HCT116 (cell line): ENCODE measurements around the gene NTS. TPM values are rescaled to one million over a fixed set of nuclear protein-coding genes. Genes with fewer than 3 reads are reported as not detected.

Experiments
- ATAC-seq: fragments of 200-7000 bp; cut with Tn5 transposase; 2 replicates; pipeline ENCODE4 v1.9.1; 2020; ENCODE audit warnings: mild to moderate bottlenecking, moderate library complexity
- BruUV-seq: library from RNA; stranded (reverse); fragments of 400-500 nt; replicated peaks from 2 replicates; lab custom pipeline; 2021; lab: Mats Ljungman, UMichigan
- CTCF ChIA-PET: fragments of 300-600 bp; sonication (Branson Sonifier 250); formaldehyde crosslinking; loops from one replicate; lab custom pipeline; 2021; ENCODE audit warnings: antibody characterized with exemption; lab: Charles Lee
- POLR2A ChIA-PET: fragments of 300-600, 350-600 bp; sonication (Branson Sonifier 250); formaldehyde crosslinking; loops from one replicate; lab custom pipeline; 2021; ENCODE audit warnings: antibody characterized with exemption; lab: Charles Lee
- RAD21 ChIA-PET, 2 experiments: fragments of 300-600 bp; sonication (Branson Sonifier 250); formaldehyde crosslinking; loops; one replicate each; lab custom pipeline; 2023; ENCODE audit warnings: low total read pairs in 2 of 2; ENCODE audit not compliant: uncharacterized antibody in 2 of 2, unreplicated experiment in 2 of 2, low non-redundant PET in 1 of 2; lab: Charles Lee
- DNase-seq: peaks from one replicate; pipeline ENCODE4 v3.0.0-alpha.2; 2010; ENCODE audit warnings: low read depth, low spot score
- H2AFZ ChIP-seq: fragments of 200-600 bp; shearing (Covaris generic), sonication (generic); 2 replicates; pipeline ENCODE4 v1.6.1; 2017; ENCODE audit warnings: low read depth, mixed run types, mixed read lengths, antibody characterized with exemption, low read length; ENCODE audit not compliant: poor library complexity, severe bottlenecking
- H3K27ac ChIP-seq: 2 replicates; pipeline ENCODE4 v1.5.1; 2012; ENCODE audit warnings: low read depth, low read length
- H3K27me3 ChIP-seq: fragments of 200-600 bp; sonication (generic); 2 replicates; pipeline ENCODE4 v1.6.1; 2016; ENCODE audit warnings: mixed run types, low read length, mixed read lengths; ENCODE audit not compliant: insufficient read depth
- H3K36me3 ChIP-seq, 2 experiments: fragments of 200-500 bp in 1 of 2; fragments of 200-600 bp in 1 of 2; sonication (Bioruptor generic) in 1 of 2; sonication (generic) in 1 of 2; 2 replicates each; pipeline versions ENCODE4 v1.5.1 to v1.6.1; 2014 to 2016; ENCODE audit warnings: low read length in 2 of 2, inconsistent platforms in 1 of 2, mixed read lengths in 1 of 2, mixed run types in 1 of 2; ENCODE audit not compliant: insufficient read depth in 2 of 2, control insufficient read depth in 1 of 2
- H3K4me1 ChIP-seq, 2 experiments: fragments of 200-600 bp in 1 of 2; sonication (generic) in 1 of 2; 2 replicates each; pipeline versions ENCODE4 v1.5.1 to v1.6.1; 2012 to 2017; ENCODE audit warnings: low read length in 2 of 2, inconsistent platforms in 1 of 2, mild to moderate bottlenecking in 1 of 2, mixed read lengths in 1 of 2, mixed run types in 1 of 2, moderate library complexity in 1 of 2; ENCODE audit not compliant: insufficient read depth in 2 of 2, control insufficient read depth in 1 of 2
- H3K4me2 ChIP-seq: fragments of 200-600 bp; sonication (generic); 2 replicates; pipeline ENCODE4 v1.6.1; 2017; ENCODE audit warnings: mixed run types, low read length, mixed read lengths
- H3K4me3 ChIP-seq, 2 experiments: fragments of 200-600 bp in 1 of 2; sonication (generic) in 1 of 2; replicated peaks in 1 of 2; 2 replicates each; pipeline ENCODE4 v1.5.1; 2011 to 2016; ENCODE audit warnings: low read length in 2 of 2, control low read depth in 1 of 2, low read depth in 1 of 2, mild to moderate bottlenecking in 1 of 2, mixed read lengths in 1 of 2, mixed run types in 1 of 2
- H3K79me2 ChIP-seq: fragments of 200-600 bp; sonication (generic); 2 replicates; pipeline ENCODE4 v1.6.1; 2017; ENCODE audit warnings: mild to moderate bottlenecking, mixed run types, low read length, moderate library complexity, mixed read lengths; ENCODE audit not compliant: insufficient read depth
- H3K9ac ChIP-seq: fragments of 200-600 bp; sonication (generic); 2 replicates; pipeline ENCODE4 v1.6.1; 2016; ENCODE audit warnings: low read length, mixed read lengths
- H3K9me2 ChIP-seq: fragments of 200-600 bp; sonication (generic), shearing (Covaris generic); 2 replicates; pipeline ENCODE4 v1.6.1; 2017; ENCODE audit warnings: mixed run types, mild to moderate bottlenecking, moderate library complexity; ENCODE audit not compliant: insufficient read depth
- H3K9me3 ChIP-seq, 2 experiments: fragments of 200-500 bp in 1 of 2; fragments of 200-600 bp in 1 of 2; sonication (Bioruptor generic) in 1 of 2; sonication (generic) in 1 of 2; 2 replicates each; pipeline ENCODE4 v1.6.1; 2014 to 2017; ENCODE audit warnings: low read length in 2 of 2, mixed read lengths in 2 of 2, inconsistent platforms in 1 of 2, low read depth in 1 of 2, mild to moderate bottlenecking in 1 of 2, mixed run types in 1 of 2, moderate library complexity in 1 of 2; ENCODE audit not compliant: control insufficient read depth in 1 of 2, insufficient read depth in 1 of 2
- H4K20me1 ChIP-seq: fragments of 200-600 bp; sonication (generic), shearing (Covaris generic); 2 replicates; pipeline ENCODE4 v1.6.1; 2017; ENCODE audit warnings: mixed run types, mild to moderate bottlenecking, moderate library complexity; ENCODE audit not compliant: insufficient read depth
- ELF1 ChIP-seq: IDR thresholded peaks from 2 replicates; pipeline ENCODE4 v1.6.1; 2012; ENCODE audit warnings: low read depth, borderline replicate concordance
- EZH2phosphoT487 ChIP-seq: fragments of 200-600 bp; IDR thresholded peaks from 2 replicates; pipeline ENCODE4 v1.6.1; 2018; ENCODE audit warnings: antibody characterized with exemption, borderline replicate concordance
- FOSL1 ChIP-seq: IDR thresholded peaks from 2 replicates; pipeline ENCODE4 v1.6.1; 2012; ENCODE audit warnings: low read depth
- POLR2A ChIP-seq: IDR thresholded peaks from 2 replicates; pipeline ENCODE4 v1.7.0; 2011; ENCODE audit warnings: borderline replicate concordance; ENCODE audit not compliant: insufficient read depth, insufficient read length; ENCODE audit errors: extremely low read depth
- SIN3A ChIP-seq: IDR thresholded peaks from 2 replicates; pipeline ENCODE4 v1.6.1; 2012; ENCODE audit warnings: low read depth
- TCF7L2 ChIP-seq: IDR thresholded peaks from 2 replicates; pipeline ENCODE4 v1.7.0; 2011; ENCODE audit warnings: borderline replicate concordance, inconsistent platforms; ENCODE audit not compliant: insufficient read depth, insufficient read length; ENCODE audit errors: extremely low read depth
- YY1 ChIP-seq: IDR thresholded peaks from 2 replicates; pipeline ENCODE4 v1.6.1; 2011; ENCODE audit warnings: low read length, low read depth, moderate library complexity, mild to moderate bottlenecking; ENCODE audit not compliant: insufficient replicate concordance; ENCODE audit errors: extremely low read depth
- intact Hi-C: fragments of 100-400 bp; cut with micrococcal nuclease; formaldehyde crosslinking; loops from 2 replicates; pipeline ENCODE4 v1.10.0; 2022
- total RNA-seq: library from RNA; stranded (reverse); gene quantifications from one replicate; pipeline ENCODE4 v1.2.1, GENCODE V29; 2021; ENCODE audit not compliant: unreplicated experiment
- TF ChIP-seq, protein P1 (sequence below): IDR thresholded peaks from 2 replicates; pipeline ENCODE4 v1.6.1; 2012; ENCODE audit warnings: low read depth
- TF ChIP-seq, protein P2 (sequence below), 3 experiments: fragments of 200-600 bp in 1 of 3; sonication (generic) in 1 of 3; IDR thresholded peaks in 2 of 3; conservative IDR thresholded peaks in 1 of 3; 2 replicates each; pipeline ENCODE4 v1.5.1; 2012 to 2017; ENCODE audit warnings: low read depth in 2 of 3, low read length in 2 of 3, antibody characterized with exemption in 1 of 3, borderline replicate concordance in 1 of 3, control low read depth in 1 of 3, mild to moderate bottlenecking in 1 of 3, mixed read lengths in 1 of 3, mixed run types in 1 of 3, moderate library complexity in 1 of 3; ENCODE audit not compliant: insufficient read depth in 1 of 3
- TF ChIP-seq, protein P3 (sequence below): IDR thresholded peaks from 2 replicates; pipeline ENCODE4 v1.6.1; 2012
- TF ChIP-seq, protein P4 (sequence below): IDR thresholded peaks from 2 replicates; pipeline ENCODE4 v1.6.1; 2011; ENCODE audit warnings: mild to moderate bottlenecking, low read length, moderate library complexity; ENCODE audit not compliant: insufficient replicate concordance; ENCODE audit errors: extremely low read depth
- TF ChIP-seq, protein P5 (sequence below): IDR thresholded peaks from 2 replicates; pipeline ENCODE4 v1.6.1; 2012

Gene NTS
- total RNA-seq, 1 experiment from 2014 or later = not detected

DNA sequence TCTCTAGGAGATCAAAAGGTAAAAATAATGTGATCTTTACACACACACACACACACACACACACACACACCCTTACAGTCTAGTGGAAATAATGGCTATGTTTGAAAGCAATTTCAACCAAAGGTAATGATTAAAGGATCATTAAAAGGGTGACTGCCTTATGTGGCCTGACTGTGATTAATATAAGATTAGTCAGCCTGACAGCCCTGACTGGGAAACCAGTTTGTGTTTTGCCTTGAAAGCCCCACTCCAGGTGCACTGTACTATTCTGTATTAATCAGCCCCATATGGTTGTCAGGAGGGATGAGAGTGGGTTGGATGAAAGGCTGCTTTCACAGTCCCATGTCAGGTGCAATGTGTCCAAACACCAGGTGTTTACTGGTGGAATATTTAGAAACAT lies 48.3 kb upstream of the NTS start:
- ChIA-PET CTCF (no interaction called here), RAD21 (no interaction called here)
- H4K20me1 ChIP-seq = no peaks in the 10 kb centered on the region

More for the DNA sequence above, 48.3 kb upstream of the NTS start:
- H3K9me3 ChIP-seq = no peaks in the 10 kb centered on the region
- ATAC-seq = no peak
- TF ChIP-seq, protein P1, sequence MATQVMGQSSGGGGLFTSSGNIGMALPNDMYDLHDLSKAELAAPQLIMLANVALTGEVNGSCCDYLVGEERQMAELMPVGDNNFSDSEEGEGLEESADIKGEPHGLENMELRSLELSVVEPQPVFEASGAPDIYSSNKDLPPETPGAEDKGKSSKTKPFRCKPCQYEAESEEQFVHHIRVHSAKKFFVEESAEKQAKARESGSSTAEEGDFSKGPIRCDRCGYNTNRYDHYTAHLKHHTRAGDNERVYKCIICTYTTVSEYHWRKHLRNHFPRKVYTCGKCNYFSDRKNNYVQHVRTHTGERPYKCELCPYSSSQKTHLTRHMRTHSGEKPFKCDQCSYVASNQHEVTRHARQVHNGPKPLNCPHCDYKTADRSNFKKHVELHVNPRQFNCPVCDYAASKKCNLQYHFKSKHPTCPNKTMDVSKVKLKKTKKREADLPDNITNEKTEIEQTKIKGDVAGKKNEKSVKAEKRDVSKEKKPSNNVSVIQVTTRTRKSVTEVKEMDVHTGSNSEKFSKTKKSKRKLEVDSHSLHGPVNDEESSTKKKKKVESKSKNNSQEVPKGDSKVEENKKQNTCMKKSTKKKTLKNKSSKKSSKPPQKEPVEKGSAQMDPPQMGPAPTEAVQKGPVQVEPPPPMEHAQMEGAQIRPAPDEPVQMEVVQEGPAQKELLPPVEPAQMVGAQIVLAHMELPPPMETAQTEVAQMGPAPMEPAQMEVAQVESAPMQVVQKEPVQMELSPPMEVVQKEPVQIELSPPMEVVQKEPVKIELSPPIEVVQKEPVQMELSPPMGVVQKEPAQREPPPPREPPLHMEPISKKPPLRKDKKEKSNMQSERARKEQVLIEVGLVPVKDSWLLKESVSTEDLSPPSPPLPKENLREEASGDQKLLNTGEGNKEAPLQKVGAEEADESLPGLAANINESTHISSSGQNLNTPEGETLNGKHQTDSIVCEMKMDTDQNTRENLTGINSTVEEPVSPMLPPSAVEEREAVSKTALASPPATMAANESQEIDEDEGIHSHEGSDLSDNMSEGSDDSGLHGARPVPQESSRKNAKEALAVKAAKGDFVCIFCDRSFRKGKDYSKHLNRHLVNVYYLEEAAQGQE = no peak
- TF ChIP-seq POLR2A = no peak
- TF ChIP-seq SIN3A = no peak
- TF ChIP-seq EZH2phosphoT487 = no peak
- TF ChIP-seq, protein P2, sequence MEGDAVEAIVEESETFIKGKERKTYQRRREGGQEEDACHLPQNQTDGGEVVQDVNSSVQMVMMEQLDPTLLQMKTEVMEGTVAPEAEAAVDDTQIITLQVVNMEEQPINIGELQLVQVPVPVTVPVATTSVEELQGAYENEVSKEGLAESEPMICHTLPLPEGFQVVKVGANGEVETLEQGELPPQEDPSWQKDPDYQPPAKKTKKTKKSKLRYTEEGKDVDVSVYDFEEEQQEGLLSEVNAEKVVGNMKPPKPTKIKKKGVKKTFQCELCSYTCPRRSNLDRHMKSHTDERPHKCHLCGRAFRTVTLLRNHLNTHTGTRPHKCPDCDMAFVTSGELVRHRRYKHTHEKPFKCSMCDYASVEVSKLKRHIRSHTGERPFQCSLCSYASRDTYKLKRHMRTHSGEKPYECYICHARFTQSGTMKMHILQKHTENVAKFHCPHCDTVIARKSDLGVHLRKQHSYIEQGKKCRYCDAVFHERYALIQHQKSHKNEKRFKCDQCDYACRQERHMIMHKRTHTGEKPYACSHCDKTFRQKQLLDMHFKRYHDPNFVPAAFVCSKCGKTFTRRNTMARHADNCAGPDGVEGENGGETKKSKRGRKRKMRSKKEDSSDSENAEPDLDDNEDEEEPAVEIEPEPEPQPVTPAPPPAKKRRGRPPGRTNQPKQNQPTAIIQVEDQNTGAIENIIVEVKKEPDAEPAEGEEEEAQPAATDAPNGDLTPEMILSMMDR (IDR thresholded peaks at IDR 0.05 in 2 of 3, conservative IDR thresholded peaks at IDR 0.05 in 1 of 3; ENCODE audit: borderline replicate concordance in 1 of 3, insufficient read depth in 1 of 3, low read depth in 2 of 3, low read length in 2 of 3) = no peak
- TF ChIP-seq FOSL1 = no peak
- TF ChIP-seq ELF1 = no peak
- TF ChIP-seq, protein P3, sequence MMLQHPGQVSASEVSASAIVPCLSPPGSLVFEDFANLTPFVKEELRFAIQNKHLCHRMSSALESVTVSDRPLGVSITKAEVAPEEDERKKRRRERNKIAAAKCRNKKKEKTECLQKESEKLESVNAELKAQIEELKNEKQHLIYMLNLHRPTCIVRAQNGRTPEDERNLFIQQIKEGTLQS = no peak
- TF ChIP-seq, protein P4, sequence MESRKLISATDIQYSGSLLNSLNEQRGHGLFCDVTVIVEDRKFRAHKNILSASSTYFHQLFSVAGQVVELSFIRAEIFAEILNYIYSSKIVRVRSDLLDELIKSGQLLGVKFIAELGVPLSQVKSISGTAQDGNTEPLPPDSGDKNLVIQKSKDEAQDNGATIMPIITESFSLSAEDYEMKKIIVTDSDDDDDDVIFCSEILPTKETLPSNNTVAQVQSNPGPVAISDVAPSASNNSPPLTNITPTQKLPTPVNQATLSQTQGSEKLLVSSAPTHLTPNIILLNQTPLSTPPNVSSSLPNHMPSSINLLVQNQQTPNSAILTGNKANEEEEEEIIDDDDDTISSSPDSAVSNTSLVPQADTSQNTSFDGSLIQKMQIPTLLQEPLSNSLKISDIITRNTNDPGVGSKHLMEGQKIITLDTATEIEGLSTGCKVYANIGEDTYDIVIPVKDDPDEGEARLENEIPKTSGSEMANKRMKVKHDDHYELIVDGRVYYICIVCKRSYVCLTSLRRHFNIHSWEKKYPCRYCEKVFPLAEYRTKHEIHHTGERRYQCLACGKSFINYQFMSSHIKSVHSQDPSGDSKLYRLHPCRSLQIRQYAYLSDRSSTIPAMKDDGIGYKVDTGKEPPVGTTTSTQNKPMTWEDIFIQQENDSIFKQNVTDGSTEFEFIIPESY = no peak
- TF ChIP-seq, protein P5, sequence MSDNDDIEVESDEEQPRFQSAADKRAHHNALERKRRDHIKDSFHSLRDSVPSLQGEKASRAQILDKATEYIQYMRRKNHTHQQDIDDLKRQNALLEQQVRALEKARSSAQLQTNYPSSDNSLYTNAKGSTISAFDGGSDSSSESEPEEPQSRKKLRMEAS = no peak
- TF ChIP-seq TCF7L2 = no peak
- no peak for TF ChIP-seq YY1
- intact Hi-C loops = no loop called here
- no peaks in the 10 kb centered on the region for H3K79me2 ChIP-seq
- no TSS peak for BruUV-seq
- no peaks in the 10 kb centered on the region for H3K4me1 ChIP-seq
- no peak overlapping the region for H3K4me3 ChIP-seq
- H3K9ac ChIP-seq = no peak overlapping the region
- H3K36me3 ChIP-seq = no peaks in the 10 kb centered on the region
- H3K9me2 ChIP-seq = no peaks in the 10 kb centered on the region
- POLR2A ChIA-PET = no interaction called here
- H2AFZ ChIP-seq = no peak overlapping the region
- DNase-seq = no peak
- H3K4me2 ChIP-seq = no peak overlapping the region
- no peaks in the 10 kb centered on the region for H3K27me3 ChIP-seq
- H3K27ac ChIP-seq = no peak overlapping the region
